Liver (tissue), 9 donors: ENCODE results near the gene EIF4G1. TPM values are rescaled to one million over a fixed set of nuclear protein-coding genes. Genes with fewer than 3 reads are reported as not detected.

Experiments used
- DNase-seq: peaks from one replicate; pipeline ENCODE4 v3.0.0-alpha.2; 2017; ENCODE audit warnings: low spot score
- H3K27ac ChIP-seq, 2 donors: one replicate each; pipeline ENCODE4 v1.7.0; 2013; ENCODE audit warnings: inconsistent platforms in 2 of 2, low read length in 2 of 2, control low read depth in 1 of 2, low read depth in 1 of 2, mild to moderate bottlenecking in 1 of 2
- H3K27me3 ChIP-seq, 4 donors: one replicate each; pipeline versions ENCODE4 v1.6.1 to v1.7.0; 2013; ENCODE audit warnings: low read length in 3 of 4, inconsistent platforms in 1 of 4, mild to moderate bottlenecking in 1 of 4, moderate library complexity in 1 of 4; ENCODE audit not compliant: control insufficient read depth in 4 of 4, insufficient read depth in 4 of 4
- H3K36me3 ChIP-seq, 4 donors: one replicate each; pipeline versions ENCODE4 v1.6.1 to v1.7.0; 2013; ENCODE audit warnings: low read length in 3 of 4, mild to moderate bottlenecking in 3 of 4, low read depth in 1 of 4, moderate library complexity in 1 of 4; ENCODE audit not compliant: control insufficient read depth in 4 of 4, insufficient read depth in 3 of 4
- H3K4me1 ChIP-seq, 4 donors: one replicate each; pipeline versions ENCODE4 v1.6.1 to v1.7.0; 2013; ENCODE audit warnings: low read length in 3 of 4, mild to moderate bottlenecking in 3 of 4, moderate library complexity in 1 of 4; ENCODE audit not compliant: control insufficient read depth in 4 of 4, insufficient read depth in 4 of 4
- H3K4me3 ChIP-seq, 3 donors: one replicate each; pipeline versions ENCODE4 v1.6.1 to v1.7.0; 2013; ENCODE audit warnings: low read length in 3 of 3, control low read depth in 1 of 3, low read depth in 1 of 3, mild to moderate bottlenecking in 1 of 3
- H3K9ac ChIP-seq, 2 donors: one replicate each; pipeline ENCODE4 v1.7.0; 2013; ENCODE audit warnings: low read length in 2 of 2, mild to moderate bottlenecking in 2 of 2, moderate library complexity in 2 of 2, control low read depth in 1 of 2, low read depth in 1 of 2
- H3K9me3 ChIP-seq, 4 donors: one replicate each; pipeline versions ENCODE4 v1.6.1 to v1.7.0; 2013; ENCODE audit warnings: low read length in 3 of 4; ENCODE audit not compliant: control insufficient read depth in 4 of 4
- ATF3 ChIP-seq: IDR thresholded peaks from 2 replicates; pipeline ENCODE4 v1.6.1; 2016; ENCODE audit warnings: antibody characterized with exemption
- EGR1 ChIP-seq, 2 donors: IDR thresholded peaks; 2 replicates each; pipeline ENCODE4 v1.6.1; 2016 to 2018; ENCODE audit warnings: antibody characterized with exemption in 2 of 2, low read depth in 2 of 2
- FOXA1 ChIP-seq: IDR thresholded peaks from 2 replicates; pipeline ENCODE4 v1.6.1; 2016; ENCODE audit warnings: antibody characterized with exemption
- FOXA2 ChIP-seq: IDR thresholded peaks from 2 replicates; pipeline ENCODE4 v1.6.1; 2016; ENCODE audit warnings: antibody characterized with exemption
- GABPA ChIP-seq, 2 donors: IDR thresholded peaks in 1 of 2; conservative IDR thresholded peaks in 1 of 2; 2 replicates each; pipeline ENCODE4 v1.6.1; 2016; ENCODE audit warnings: antibody characterized with exemption in 2 of 2, mild to moderate bottlenecking in 1 of 2, moderate library complexity in 1 of 2
- HNF4A ChIP-seq, 2 donors: conservative IDR thresholded peaks; 2 replicates each; pipeline ENCODE4 v1.6.1; 2016; ENCODE audit warnings: antibody characterized with exemption in 2 of 2, mild to moderate bottlenecking in 2 of 2
- HNF4G ChIP-seq: IDR thresholded peaks from 2 replicates; pipeline ENCODE4 v1.6.1; 2016; ENCODE audit warnings: antibody characterized with exemption
- JUND ChIP-seq, 2 donors: IDR thresholded peaks; 2 replicates each; pipeline ENCODE4 v1.6.1; 2016; ENCODE audit warnings: antibody characterized with exemption in 2 of 2
- NR2F2 ChIP-seq: IDR thresholded peaks from 2 replicates; pipeline ENCODE4 v1.6.1; 2016; ENCODE audit warnings: antibody characterized with exemption
- RAD21 ChIP-seq, 2 donors: IDR thresholded peaks; 2 replicates each; pipeline ENCODE4 v1.6.1; 2016; ENCODE audit warnings: antibody characterized with exemption in 2 of 2, mild to moderate bottlenecking in 2 of 2
- RXRA ChIP-seq, 2 donors: IDR thresholded peaks; 2 replicates each; pipeline ENCODE4 v1.6.1; 2017 to 2018; ENCODE audit warnings: antibody characterized with exemption in 2 of 2, mild to moderate bottlenecking in 1 of 2
- SP1 ChIP-seq: IDR thresholded peaks from 2 replicates; pipeline ENCODE4 v1.6.1; 2018; ENCODE audit warnings: antibody characterized with exemption, mild to moderate bottlenecking
- TAF1 ChIP-seq: conservative IDR thresholded peaks from 2 replicates; pipeline ENCODE4 v1.6.1; 2016; ENCODE audit warnings: antibody characterized with exemption, mild to moderate bottlenecking
- YY1 ChIP-seq: IDR thresholded peaks from 2 replicates; pipeline ENCODE4 v1.6.1; 2016; ENCODE audit warnings: antibody characterized with exemption, mild to moderate bottlenecking
- WGBS: extraction: QIAGEN DNeasy Blood & Tissue Kit; methylation state at CpG from one replicate; pipeline ENCODE4 v1.1.7; 2013; 5-methylcytosine and 5-hydroxymethylcytosine counted together
- polyA plus RNA-seq, 2 donors: library from polyadenylated mRNA; stranded (reverse) in 1 of 2; unstranded in 1 of 2; fragments of 200-250 nt in 1 of 2; fragments of >200 nt in 1 of 2; fragmentation: Nextera tagmentation in 1 of 2; extraction: Ambion mirVana in 1 of 2; gene quantifications; one replicate each; pipeline versions ENCODE4 v1.2.1 to v1.2.3, GENCODE V29; 2013 to 2015
- total RNA-seq, 2 donors: library from RNA; depleted of rRNA; stranded (reverse); fragments of >200 nt; gene quantifications; one replicate each; pipeline ENCODE4 v1.2.3, GENCODE V29; 2014
- TF ChIP-seq, protein P1 (sequence below): IDR thresholded peaks from 2 replicates; pipeline ENCODE4 v1.6.1; 2016; ENCODE audit warnings: antibody characterized with exemption, mild to moderate bottlenecking
- TF ChIP-seq, protein P2 (sequence below): IDR thresholded peaks from 2 replicates; pipeline ENCODE4 v1.6.1; 2016; ENCODE audit warnings: antibody characterized with exemption
- TF ChIP-seq, protein P3 (sequence below): IDR thresholded peaks from 2 replicates; pipeline ENCODE4 v1.6.1; 2016; ENCODE audit warnings: antibody characterized with exemption
- donor health status: healthy.
- donor health status: healthy.
- donor health status: healthy.
- donor health status: healthy.
- donor health status: healthy.

The EIF4G1 gene
- total and polyA plus RNA-seq, 4 donors = 140 to 329 (median 207) TPM

DNA sequence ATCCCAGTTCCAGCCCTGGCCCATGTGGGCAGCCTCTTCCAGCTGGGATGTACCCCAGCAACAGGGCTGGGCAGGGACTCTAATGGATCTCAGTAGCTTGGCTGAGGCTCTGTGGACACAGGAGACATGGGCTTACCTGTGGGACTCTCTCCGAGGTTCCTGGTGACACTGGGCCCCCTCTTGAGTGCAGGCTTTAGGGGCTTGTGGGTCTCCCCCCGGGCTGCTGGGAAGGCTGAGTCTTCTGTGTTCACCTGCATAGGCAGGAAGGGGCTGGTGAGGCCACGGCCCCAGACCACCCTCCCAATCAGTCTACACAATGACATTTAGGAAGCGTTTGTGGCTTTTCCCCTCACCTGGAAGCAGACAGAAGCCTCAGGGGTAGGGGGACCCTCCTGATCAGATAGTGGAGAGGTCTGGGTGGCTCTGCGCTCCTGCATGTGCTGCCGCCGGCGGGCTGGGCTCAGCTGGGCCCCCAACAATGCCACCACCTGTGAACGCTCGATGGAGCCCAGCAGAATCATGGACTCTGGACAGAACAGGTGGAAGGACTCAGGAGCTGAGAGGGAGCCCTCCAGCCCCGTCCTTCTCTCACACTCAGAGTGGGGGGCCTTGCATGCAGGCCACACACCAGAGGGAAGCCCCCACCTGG is 38.6 kb downstream of the EIF4G1 start:
- no peak for DNase-seq
- WGBS = 94% methylated on average over 11 of the region's 11 CpGs
- H3K36me3 ChIP-seq = peaks cover 0 to 2% (median 0%) of the 10 kb centered on the region in 4 donors

DNA sequence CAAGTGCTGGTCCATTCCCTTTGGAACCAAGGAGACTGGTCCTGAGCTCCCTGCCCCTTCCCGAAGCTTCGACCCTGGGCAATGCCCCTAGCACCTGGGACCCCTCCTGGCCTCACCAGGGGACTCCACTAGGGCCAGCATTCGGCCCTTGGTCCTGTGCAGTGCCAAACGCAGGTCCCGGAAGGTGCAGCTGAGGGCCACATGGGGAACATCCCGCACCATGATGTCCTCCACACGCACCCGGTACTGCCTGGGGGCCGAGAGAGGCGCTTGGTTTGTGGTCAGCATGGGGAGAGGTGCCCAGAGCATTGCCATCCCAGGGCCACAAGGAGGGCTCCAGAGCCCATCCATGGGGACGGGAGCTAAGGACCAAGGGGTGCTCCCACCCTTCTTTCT is 39.1 kb downstream of the EIF4G1 start:
- no peaks in the 10 kb centered on the region for H3K36me3 ChIP-seq
- no peaks in the 10 kb centered on the region for H3K9me3 ChIP-seq
- H3K4me1 ChIP-seq = peaks cover 8 to 17% (median 14%) of the 10 kb centered on the region in 4 donors
- no peak overlapping the region for H3K9ac ChIP-seq
- H3K27ac ChIP-seq = no peak overlapping the region
- H3K4me3 ChIP-seq = no peak overlapping the region
- no peak for DNase-seq
- WGBS = 96% methylated on average over 11 of the region's 11 CpGs
- TF ChIP-seq RXRA (IDR thresholded peaks at IDR 0.05) (no peak), TAF1 (no peak), SP1 (no peak), FOXA2 (no peak)
- no peaks in the 10 kb centered on the region for H3K27me3 ChIP-seq

More for the DNA sequence above, 38.6 kb downstream of the EIF4G1 start:
- no peak overlapping the region for H3K4me3 ChIP-seq
- peaks cover 8 to 17% (median 14%) of the 10 kb centered on the region in 4 donors for H3K4me1 ChIP-seq
- H3K27ac ChIP-seq = no peak overlapping the region
- H3K27me3 ChIP-seq = no peaks in the 10 kb centered on the region
- H3K9me3 ChIP-seq = no peaks in the 10 kb centered on the region
- H3K9ac ChIP-seq = no peak overlapping the region
- TF ChIP-seq ATF3 = no peak
- TF ChIP-seq, protein P1, sequence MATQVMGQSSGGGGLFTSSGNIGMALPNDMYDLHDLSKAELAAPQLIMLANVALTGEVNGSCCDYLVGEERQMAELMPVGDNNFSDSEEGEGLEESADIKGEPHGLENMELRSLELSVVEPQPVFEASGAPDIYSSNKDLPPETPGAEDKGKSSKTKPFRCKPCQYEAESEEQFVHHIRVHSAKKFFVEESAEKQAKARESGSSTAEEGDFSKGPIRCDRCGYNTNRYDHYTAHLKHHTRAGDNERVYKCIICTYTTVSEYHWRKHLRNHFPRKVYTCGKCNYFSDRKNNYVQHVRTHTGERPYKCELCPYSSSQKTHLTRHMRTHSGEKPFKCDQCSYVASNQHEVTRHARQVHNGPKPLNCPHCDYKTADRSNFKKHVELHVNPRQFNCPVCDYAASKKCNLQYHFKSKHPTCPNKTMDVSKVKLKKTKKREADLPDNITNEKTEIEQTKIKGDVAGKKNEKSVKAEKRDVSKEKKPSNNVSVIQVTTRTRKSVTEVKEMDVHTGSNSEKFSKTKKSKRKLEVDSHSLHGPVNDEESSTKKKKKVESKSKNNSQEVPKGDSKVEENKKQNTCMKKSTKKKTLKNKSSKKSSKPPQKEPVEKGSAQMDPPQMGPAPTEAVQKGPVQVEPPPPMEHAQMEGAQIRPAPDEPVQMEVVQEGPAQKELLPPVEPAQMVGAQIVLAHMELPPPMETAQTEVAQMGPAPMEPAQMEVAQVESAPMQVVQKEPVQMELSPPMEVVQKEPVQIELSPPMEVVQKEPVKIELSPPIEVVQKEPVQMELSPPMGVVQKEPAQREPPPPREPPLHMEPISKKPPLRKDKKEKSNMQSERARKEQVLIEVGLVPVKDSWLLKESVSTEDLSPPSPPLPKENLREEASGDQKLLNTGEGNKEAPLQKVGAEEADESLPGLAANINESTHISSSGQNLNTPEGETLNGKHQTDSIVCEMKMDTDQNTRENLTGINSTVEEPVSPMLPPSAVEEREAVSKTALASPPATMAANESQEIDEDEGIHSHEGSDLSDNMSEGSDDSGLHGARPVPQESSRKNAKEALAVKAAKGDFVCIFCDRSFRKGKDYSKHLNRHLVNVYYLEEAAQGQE = no peak
- TF ChIP-seq YY1 = no peak
- no peak for TF ChIP-seq JUND (IDR thresholded peaks at IDR 0.05)
- no peak for TF ChIP-seq TAF1
- TF ChIP-seq HNF4A (conservative IDR thresholded peaks at IDR 0.05) = no peak
- no peak for TF ChIP-seq RAD21 (IDR thresholded peaks at IDR 0.05)
- TF ChIP-seq EGR1 (IDR thresholded peaks at IDR 0.05; ENCODE audit: low read depth in 2 of 2) = no peak
- no peak for TF ChIP-seq HNF4G
- TF ChIP-seq, protein P2, sequence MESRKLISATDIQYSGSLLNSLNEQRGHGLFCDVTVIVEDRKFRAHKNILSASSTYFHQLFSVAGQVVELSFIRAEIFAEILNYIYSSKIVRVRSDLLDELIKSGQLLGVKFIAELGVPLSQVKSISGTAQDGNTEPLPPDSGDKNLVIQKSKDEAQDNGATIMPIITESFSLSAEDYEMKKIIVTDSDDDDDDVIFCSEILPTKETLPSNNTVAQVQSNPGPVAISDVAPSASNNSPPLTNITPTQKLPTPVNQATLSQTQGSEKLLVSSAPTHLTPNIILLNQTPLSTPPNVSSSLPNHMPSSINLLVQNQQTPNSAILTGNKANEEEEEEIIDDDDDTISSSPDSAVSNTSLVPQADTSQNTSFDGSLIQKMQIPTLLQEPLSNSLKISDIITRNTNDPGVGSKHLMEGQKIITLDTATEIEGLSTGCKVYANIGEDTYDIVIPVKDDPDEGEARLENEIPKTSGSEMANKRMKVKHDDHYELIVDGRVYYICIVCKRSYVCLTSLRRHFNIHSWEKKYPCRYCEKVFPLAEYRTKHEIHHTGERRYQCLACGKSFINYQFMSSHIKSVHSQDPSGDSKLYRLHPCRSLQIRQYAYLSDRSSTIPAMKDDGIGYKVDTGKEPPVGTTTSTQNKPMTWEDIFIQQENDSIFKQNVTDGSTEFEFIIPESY = no peak
- TF ChIP-seq, protein P3, sequence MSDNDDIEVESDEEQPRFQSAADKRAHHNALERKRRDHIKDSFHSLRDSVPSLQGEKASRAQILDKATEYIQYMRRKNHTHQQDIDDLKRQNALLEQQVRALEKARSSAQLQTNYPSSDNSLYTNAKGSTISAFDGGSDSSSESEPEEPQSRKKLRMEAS = no peak
- TF ChIP-seq NR2F2 = no peak
- no peak for TF ChIP-seq GABPA (IDR thresholded peaks at IDR 0.05 in 1 of 2, conservative IDR thresholded peaks at IDR 0.05 in 1 of 2)
- TF ChIP-seq FOXA2 = no peak
- no peak for TF ChIP-seq FOXA1
- TF ChIP-seq RXRA (IDR thresholded peaks at IDR 0.05) = no peak
